GM19238 (cell line): Measurements from ENCODE around the gene MEF2A.

Experiments
- DNase-seq: peaks from one replicate; pipeline ENCODE4 v3.0.0; 2011; ENCODE audit warnings: low spot score; ENCODE audit not compliant: insufficient read length

The MEF2A gene

DNA sequence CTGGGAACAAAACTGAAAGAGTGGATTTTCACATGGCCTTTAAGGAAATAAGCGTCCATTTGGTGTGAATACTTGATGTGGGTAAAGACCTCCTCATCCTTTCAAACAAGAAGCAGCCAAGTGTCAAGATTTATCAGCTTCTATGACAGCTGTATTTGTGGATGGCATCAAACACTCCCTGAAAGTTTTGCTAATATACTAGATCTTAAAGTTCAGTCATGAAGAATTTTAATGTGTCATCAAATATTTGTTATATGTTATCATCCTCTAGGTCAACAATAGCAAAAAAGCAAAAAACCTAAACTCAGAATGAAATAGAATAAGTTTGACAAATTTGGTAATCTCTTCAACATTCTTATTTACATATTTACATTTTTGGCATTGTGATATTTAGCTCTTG is 196.5 kb downstream of the MEF2A start:
- no peak for DNase-seq

DNA sequence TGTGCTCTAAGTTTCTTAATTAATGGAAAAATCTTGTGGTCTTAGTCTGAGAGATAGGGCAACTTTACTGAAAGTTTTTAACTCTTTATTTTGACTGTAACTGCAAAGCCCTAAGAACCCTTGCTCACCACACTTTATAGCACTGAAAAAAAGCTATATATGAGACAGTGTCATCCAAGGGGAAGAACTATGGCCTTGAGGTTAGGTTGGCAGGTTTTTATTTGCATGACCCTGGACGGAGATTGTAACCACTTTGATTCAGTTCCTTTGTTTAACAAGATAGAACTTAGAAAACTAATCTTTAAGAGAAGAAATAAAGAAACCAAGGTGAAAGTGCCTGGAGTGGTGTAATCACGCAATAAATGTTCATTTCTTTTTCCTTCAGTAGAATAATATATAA is 198.0 kb downstream of the MEF2A start:
- no peak for DNase-seq

DNA sequence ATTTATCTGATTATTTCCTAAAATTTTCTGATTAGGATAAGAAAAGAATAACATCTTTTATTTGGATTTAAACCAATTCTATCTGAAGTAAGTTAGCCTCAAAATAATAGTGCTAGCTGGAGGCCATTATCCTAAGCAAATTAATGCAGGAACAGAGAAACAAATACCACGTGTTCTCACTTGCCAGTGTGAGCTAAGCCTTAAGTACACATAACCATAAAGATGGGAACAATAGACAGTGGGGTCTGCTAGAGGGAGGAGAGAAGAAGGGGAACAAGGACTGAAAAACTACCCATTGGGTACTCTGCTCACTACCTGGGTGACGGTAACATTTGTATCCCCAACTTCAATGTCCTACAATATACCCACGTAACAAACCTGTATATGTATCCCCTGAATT is 198.7 kb downstream of the MEF2A start:
- no peak for DNase-seq
